Neural progenitor cell (in vitro differentiated cells): ENCODE measurements around the gene NRGN. TPM values are rescaled to one million over a fixed set of nuclear protein-coding genes. Genes with fewer than 3 reads are reported as not detected.

Source experiments
- DNase-seq: peaks from one replicate; pipeline ENCODE4 v3.0.0-alpha.2; 2016; ENCODE audit warnings: low spot score
- H2AFZ ChIP-seq: fragments of 200-600 bp; sonication (generic); replicated peaks from 2 replicates; pipeline ENCODE4 v1.6.1; 2016; ENCODE audit warnings: antibody characterized with exemption
- H3F3A ChIP-seq: fragments of 200-600 bp; sonication (generic); 2 replicates; pipeline ENCODE4 v1.6.1; 2016; ENCODE audit warnings: antibody characterized with exemption, low read depth
- H3K27ac ChIP-seq: fragments of 200-600 bp; sonication (generic); 2 replicates; pipeline ENCODE4 v1.5.1; 2016; ENCODE audit warnings: mild to moderate bottlenecking
- H3K27me3 ChIP-seq: fragments of 200-600 bp; sonication (generic); 2 replicates; pipeline ENCODE4 v1.6.1; 2016; ENCODE audit warnings: mild to moderate bottlenecking, moderate library complexity
- H3K36me3 ChIP-seq: fragments of 200-600 bp; sonication (generic); 2 replicates; pipeline ENCODE4 v1.5.1; 2016
- H3K4me1 ChIP-seq: fragments of 200-600 bp; sonication (generic); 2 replicates; pipeline ENCODE4 v1.6.1; 2016; ENCODE audit warnings: mixed run types
- H3K4me2 ChIP-seq: fragments of 200-600 bp; sonication (generic); 2 replicates; pipeline ENCODE4 v1.6.1; 2016
- H3K4me3 ChIP-seq: fragments of 200-600 bp; sonication (generic); 2 replicates; pipeline ENCODE4 v1.5.1; 2016
- H3K79me2 ChIP-seq: fragments of 200-600 bp; sonication (generic); 2 replicates; pipeline ENCODE4 v1.6.1; 2016; ENCODE audit warnings: low read depth
- H3K9ac ChIP-seq: fragments of 200-600 bp; sonication (generic); 2 replicates; pipeline ENCODE4 v1.6.1; 2016
- H3K9me3 ChIP-seq: fragments of 200-600 bp; sonication (generic); 2 replicates; pipeline ENCODE4 v1.5.1; 2016; ENCODE audit warnings: low read depth
- H4K20me1 ChIP-seq: fragments of 200-600 bp; sonication (generic); 2 replicates; pipeline ENCODE4 v1.6.1; 2016; ENCODE audit warnings: low read depth
- H3K27ac Mint-ChIP-seq: 3 replicates; pipeline ENCODE4 v1.8.0; 2021; ENCODE audit warnings: mixed read lengths
- H3K27me3 Mint-ChIP-seq: 2 replicates; pipeline ENCODE4 v1.8.0; 2022; ENCODE audit warnings: low read depth, mild to moderate bottlenecking, inconsistent platforms, moderate library complexity, mixed read lengths; ENCODE audit not compliant: insufficient read depth
- H3K36me3 Mint-ChIP-seq: 3 replicates; pipeline ENCODE4 v1.8.0; 2021; ENCODE audit warnings: mixed read lengths
- H3K4me1 Mint-ChIP-seq: 3 replicates; pipeline ENCODE4 v1.8.0; 2021; ENCODE audit warnings: mixed read lengths
- H3K4me3 Mint-ChIP-seq: 3 replicates; pipeline ENCODE4 v1.8.0; 2021; ENCODE audit warnings: mild to moderate bottlenecking, moderate library complexity, mixed read lengths
- H3K9me3 Mint-ChIP-seq: 3 replicates; pipeline ENCODE4 v1.8.0; 2020; ENCODE audit warnings: mixed read lengths
- EZH2 ChIP-seq: fragments of 200-600 bp; sonication (generic); IDR thresholded peaks from 2 replicates; pipeline ENCODE4 v1.6.1; 2017; ENCODE audit warnings: antibody characterized with exemption, mild to moderate bottlenecking, moderate library complexity
- EZH2phosphoT487 ChIP-seq: fragments of 200-600 bp; sonication (generic); IDR thresholded peaks from 2 replicates; pipeline ENCODE4 v1.6.1; 2017; ENCODE audit warnings: antibody characterized with exemption
- total RNA-seq: library from RNA; depleted of rRNA; stranded (reverse); fragments of >200 nt; gene quantifications from 2 replicates; pipeline ENCODE4 v1.2.3, GENCODE V29; 2015; ENCODE audit warnings: low replicate concordance
- TF ChIP-seq, protein P1 (sequence below): fragments of 200-600 bp; sonication (generic); IDR thresholded peaks from 2 replicates; pipeline ENCODE4 v1.5.1; 2017; ENCODE audit warnings: antibody characterized with exemption, mild to moderate bottlenecking

Gene NRGN
- total RNA-seq, 1 donor from 2014 or later, result 0.39 TPM

DNA sequence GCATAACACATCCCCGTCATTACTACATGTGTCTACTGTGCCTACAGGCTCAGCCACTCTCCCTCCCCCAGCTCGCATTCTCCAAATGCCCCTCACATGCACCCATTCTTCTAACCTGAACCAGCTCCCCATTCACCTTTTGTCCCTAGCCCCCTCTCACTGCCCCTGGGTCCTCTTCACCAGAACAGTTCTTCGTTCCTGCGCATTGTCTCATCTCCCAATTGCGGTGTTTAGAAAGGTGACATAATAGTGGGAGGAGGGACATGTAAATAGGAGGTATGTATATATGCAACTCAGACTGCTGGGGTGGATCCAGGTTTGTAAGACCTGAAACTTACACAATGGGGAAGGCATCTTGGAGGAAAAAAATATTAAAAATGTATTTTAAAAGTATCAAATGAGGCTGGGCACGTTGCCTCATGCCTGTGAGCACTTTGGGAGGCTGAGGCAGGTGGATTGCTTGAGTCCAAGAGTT, 17.0 kb downstream of the NRGN start:
- Histone ChIP-seq H3K4me3 (no peak overlapping the region), H3K4me1 (peaks cover 34% of the 10 kb centered on the region), H3K36me3 (no peaks in the 10 kb centered on the region), H3K9ac (no peak overlapping the region), H2AFZ (no peak overlapping the region), H3K9me3 (no peaks in the 10 kb centered on the region), H3F3A (peaks cover 17% of the 10 kb centered on the region), H4K20me1 (peaks cover 28% of the 10 kb centered on the region), H3K79me2 (no peaks in the 10 kb centered on the region), H3K4me2 (no peak overlapping the region), H3K27me3 (peaks cover 88% of the 10 kb centered on the region), H3K27ac (no peak overlapping the region)
- Mint-ChIP-seq H3K36me3 (no peaks in the 10 kb centered on the region), H3K4me1 (peaks cover 44% of the 10 kb centered on the region), H3K27ac (no peak overlapping the region), H3K27me3 (peaks cover 70% of the 10 kb centered on the region), H3K4me3 (no peak overlapping the region), H3K9me3 (no peaks in the 10 kb centered on the region)
- TF ChIP-seq, protein P1, sequence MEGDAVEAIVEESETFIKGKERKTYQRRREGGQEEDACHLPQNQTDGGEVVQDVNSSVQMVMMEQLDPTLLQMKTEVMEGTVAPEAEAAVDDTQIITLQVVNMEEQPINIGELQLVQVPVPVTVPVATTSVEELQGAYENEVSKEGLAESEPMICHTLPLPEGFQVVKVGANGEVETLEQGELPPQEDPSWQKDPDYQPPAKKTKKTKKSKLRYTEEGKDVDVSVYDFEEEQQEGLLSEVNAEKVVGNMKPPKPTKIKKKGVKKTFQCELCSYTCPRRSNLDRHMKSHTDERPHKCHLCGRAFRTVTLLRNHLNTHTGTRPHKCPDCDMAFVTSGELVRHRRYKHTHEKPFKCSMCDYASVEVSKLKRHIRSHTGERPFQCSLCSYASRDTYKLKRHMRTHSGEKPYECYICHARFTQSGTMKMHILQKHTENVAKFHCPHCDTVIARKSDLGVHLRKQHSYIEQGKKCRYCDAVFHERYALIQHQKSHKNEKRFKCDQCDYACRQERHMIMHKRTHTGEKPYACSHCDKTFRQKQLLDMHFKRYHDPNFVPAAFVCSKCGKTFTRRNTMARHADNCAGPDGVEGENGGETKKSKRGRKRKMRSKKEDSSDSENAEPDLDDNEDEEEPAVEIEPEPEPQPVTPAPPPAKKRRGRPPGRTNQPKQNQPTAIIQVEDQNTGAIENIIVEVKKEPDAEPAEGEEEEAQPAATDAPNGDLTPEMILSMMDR, result no peak
- TF ChIP-seq EZH2, result no peak
- no peak for TF ChIP-seq EZH2phosphoT487
- DNase-seq, result no peak

DNA sequence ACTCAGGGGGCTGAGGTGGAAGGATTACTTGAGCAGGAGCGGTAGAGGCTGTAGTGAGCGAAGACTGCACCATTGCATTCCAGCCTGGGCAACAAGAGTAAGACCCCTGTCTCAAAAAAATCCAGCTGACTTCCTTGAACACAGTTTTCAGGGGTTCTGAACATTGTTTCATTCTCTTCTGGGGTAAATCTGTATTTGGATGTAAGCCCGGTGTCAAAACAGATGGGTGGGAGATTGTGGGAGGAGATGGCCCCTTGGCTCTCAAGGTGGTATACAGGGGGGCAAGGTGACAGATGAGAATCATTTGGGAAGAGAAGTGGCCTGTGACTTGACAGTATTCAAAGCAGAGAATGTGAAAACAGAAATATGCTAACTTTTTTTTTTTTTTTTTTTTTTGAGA, 17.6 kb downstream of the NRGN start:
- Histone ChIP-seq H4K20me1 (peaks cover 33% of the 10 kb centered on the region), H3K4me1 (peaks cover 36% of the 10 kb centered on the region), H3F3A (peaks cover 18% of the 10 kb centered on the region), H2AFZ (no peak overlapping the region), H3K79me2 (no peaks in the 10 kb centered on the region), H3K9ac (no peak overlapping the region), H3K27ac (no peak overlapping the region), H3K9me3 (no peaks in the 10 kb centered on the region), H3K4me2 (no peak overlapping the region), H3K4me3 (no peak overlapping the region), H3K27me3 (peaks cover 88% of the 10 kb centered on the region), H3K36me3 (no peaks in the 10 kb centered on the region)
- TF ChIP-seq EZH2 (no peak), EZH2phosphoT487 (no peak)
- TF ChIP-seq, protein P1, result no peak
- no peak for DNase-seq
- H3K27me3 Mint-ChIP-seq, result peaks cover 68% of the 10 kb centered on the region
- no peak overlapping the region for H3K27ac Mint-ChIP-seq
- H3K9me3 Mint-ChIP-seq, result no peaks in the 10 kb centered on the region
- no peak overlapping the region for H3K4me3 Mint-ChIP-seq
- H3K36me3 Mint-ChIP-seq, result no peaks in the 10 kb centered on the region
- H3K4me1 Mint-ChIP-seq, result peaks cover 44% of the 10 kb centered on the region

DNA sequence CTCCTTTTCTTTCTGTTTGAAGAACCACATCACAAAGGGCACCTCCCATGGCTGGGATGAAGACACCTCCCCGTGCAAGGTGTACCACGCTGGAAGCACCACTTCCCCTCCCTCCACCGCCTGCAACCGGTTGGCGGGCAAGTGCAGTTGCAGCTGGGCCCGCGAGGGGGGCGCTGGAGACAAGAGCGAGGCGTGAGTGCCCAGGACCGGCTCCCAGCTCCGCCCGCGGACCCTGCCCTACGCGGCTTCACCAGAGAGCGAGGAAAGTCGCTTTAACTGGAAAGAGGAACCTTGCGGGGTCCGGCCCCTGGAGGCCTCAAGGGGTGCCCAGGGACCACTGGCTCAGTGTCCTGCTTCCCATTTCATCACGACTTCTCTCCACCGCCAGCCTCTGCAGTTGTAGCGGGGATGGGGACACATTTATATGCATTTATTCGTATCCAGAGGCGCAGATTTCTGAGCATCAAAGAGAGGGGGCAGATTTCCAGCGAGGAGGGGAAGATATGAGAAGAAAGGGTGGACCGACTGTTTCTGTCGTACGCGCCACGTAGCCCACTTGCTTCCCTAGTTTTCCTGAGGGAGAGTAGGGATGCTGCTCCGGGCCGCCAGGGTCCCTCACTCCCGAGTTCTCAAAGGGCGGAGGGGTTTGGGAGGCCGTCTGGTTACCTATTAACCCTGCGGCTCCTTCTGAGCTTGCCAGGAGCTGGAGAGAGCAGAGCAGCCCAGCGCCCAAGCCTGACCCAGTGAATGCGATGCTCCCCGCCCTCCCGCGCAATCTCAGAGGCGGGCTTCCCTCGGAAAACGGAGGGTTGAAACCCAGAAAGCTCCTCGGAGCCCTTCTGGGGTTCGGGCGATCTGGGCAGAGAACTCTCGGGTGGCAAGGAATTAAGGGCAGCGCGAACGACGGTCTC, 18.9 kb downstream of the NRGN start:
- H3F3A ChIP-seq, result peaks cover 29% of the 10 kb centered on the region
- H3K4me2 ChIP-seq, result peak overlapping the region; percentile 84
- Mint-ChIP-seq H3K9me3 (no peaks in the 10 kb centered on the region), H3K4me3 (peak overlapping the region; percentile 84), H3K27me3 (peaks cover 63% of the 10 kb centered on the region), H3K27ac (no peak overlapping the region), H3K4me1 (peaks cover 46% of the 10 kb centered on the region), H3K36me3 (no peaks in the 10 kb centered on the region)
- H2AFZ ChIP-seq, result peak overlapping the region; percentile 80
- no peaks in the 10 kb centered on the region for H3K9me3 ChIP-seq
- peaks cover 44% of the 10 kb centered on the region for H4K20me1 ChIP-seq
- peaks cover 84% of the 10 kb centered on the region for H3K27me3 ChIP-seq
- H3K79me2 ChIP-seq, result no peaks in the 10 kb centered on the region
- no peaks in the 10 kb centered on the region for H3K36me3 ChIP-seq
- no peak overlapping the region for H3K9ac ChIP-seq
- TF ChIP-seq EZH2phosphoT487, result peak; percentile 62
- TF ChIP-seq, protein P1, result peak; percentile 79
- peak; percentile 40 for TF ChIP-seq EZH2
- H3K4me3 ChIP-seq, result peak overlapping the region; percentile 44
- H3K27ac ChIP-seq, result no peak overlapping the region
- peaks cover 36% of the 10 kb centered on the region for H3K4me1 ChIP-seq
- DNase-seq, result peak; percentile 94
